Caco-2 (cell line): ENCODE measurements around the gene WDR49. TPM values are rescaled to one million over a fixed set of nuclear protein-coding genes. Genes with fewer than 3 reads are reported as not detected.

ENCODE experiments used
- BruUV-seq: library from RNA; stranded (reverse); fragments of 400-500 nt; replicated peaks from 2 replicates; lab custom pipeline; 2021; lab: Mats Ljungman, UMichigan
- CTCF ChIA-PET: fragments of 300-600 bp; sonication (Branson Sonifier 250); formaldehyde crosslinking; loops from one replicate; lab custom pipeline; 2022; ENCODE audit warnings: antibody characterized with exemption; lab: Charles Lee
- POLR2A ChIA-PET: fragments of 300-600 bp; sonication (Branson Sonifier 250); formaldehyde crosslinking; loops from one replicate; lab custom pipeline; 2022; ENCODE audit warnings: antibody characterized with exemption; lab: Charles Lee
- DNase-seq, 2 experiments: peaks; one replicate each; pipeline versions ENCODE4 v3.0.0 to v3.0.0-alpha.2; 2020 to 2022
- H3K27me3 ChIP-seq: replicated peaks from 2 replicates; pipeline ENCODE4 v1.6.0; 2011; ENCODE audit warnings: low read length; ENCODE audit not compliant: control insufficient read depth, insufficient read depth
- H3K36me3 ChIP-seq: 2 replicates; pipeline ENCODE4 v1.5.1; 2011; ENCODE audit warnings: low read length; ENCODE audit not compliant: control insufficient read depth, insufficient read depth
- H3K4me1 ChIP-seq: fragments of 250-450 bp; sonication (Bioruptor Pico); 2 replicates; pipeline ENCODE4 v1.5.1; 2020; ENCODE audit warnings: mild to moderate bottlenecking
- H3K4me3 ChIP-seq: 2 replicates; pipeline ENCODE4 v1.5.1; 2011; ENCODE audit warnings: low read depth, mild to moderate bottlenecking, control low read depth, low read length
- H3K9me3 ChIP-seq: fragments of 250-450 bp; sonication (Bioruptor Pico); 2 replicates; pipeline ENCODE4 v1.5.1; 2020; ENCODE audit warnings: mild to moderate bottlenecking, moderate library complexity
- H3K27ac Mint-ChIP-seq: one replicate; pipeline ENCODE4 v1.8.0; 2022; ENCODE audit warnings: mixed read lengths; ENCODE audit not compliant: unreplicated experiment
- H3K27me3 Mint-ChIP-seq: one replicate; pipeline ENCODE4 v1.8.0; 2022; ENCODE audit warnings: mixed read lengths; ENCODE audit not compliant: insufficient read depth, unreplicated experiment
- H3K36me3 Mint-ChIP-seq: one replicate; pipeline ENCODE4 v1.8.0; 2022; ENCODE audit warnings: mild to moderate bottlenecking, mixed read lengths; ENCODE audit not compliant: insufficient read depth, unreplicated experiment
- H3K4me1 Mint-ChIP-seq: one replicate; pipeline ENCODE4 v1.8.0; 2022; ENCODE audit warnings: low read depth, mixed read lengths; ENCODE audit not compliant: unreplicated experiment
- H3K4me3 Mint-ChIP-seq: one replicate; pipeline ENCODE4 v1.8.0; 2022; ENCODE audit warnings: mild to moderate bottlenecking, moderate library complexity, mixed read lengths; ENCODE audit not compliant: unreplicated experiment
- H3K9me3 Mint-ChIP-seq: one replicate; pipeline ENCODE4 v1.8.0; 2022; ENCODE audit warnings: mixed read lengths; ENCODE audit not compliant: unreplicated experiment
- intact Hi-C: fragments of 100-400 bp; cut with micrococcal nuclease; formaldehyde crosslinking; loops from one replicate; pipeline ENCODE4 v1.10.0; 2022; ENCODE audit not compliant: unreplicated experiment
- total RNA-seq: library from RNA; stranded (reverse); gene quantifications from 2 replicates; pipeline ENCODE4 v1.2.3, GENCODE V29; 2022
- TF ChIP-seq, protein P1 (sequence below), 2 experiments: fragments of 200-600 bp in 1 of 2; IDR thresholded peaks; 1 replicate in 1 of 2; 2 replicates in 1 of 2; pipeline versions ENCODE4 v1.5.1 to v1.8.0; 2011 to 2022; ENCODE audit warnings: antibody characterized with exemption in 1 of 2, control low read depth in 1 of 2, inconsistent platforms in 1 of 2, low read depth in 1 of 2, low read length in 1 of 2, mild to moderate bottlenecking in 1 of 2, moderate library complexity in 1 of 2; ENCODE audit not compliant: insufficient read depth in 1 of 2, severe bottlenecking in 1 of 2, unreplicated experiment in 1 of 2

Gene WDR49
- total RNA-seq, 1 experiment from 2014 or later = 0.32 TPM

DNA sequence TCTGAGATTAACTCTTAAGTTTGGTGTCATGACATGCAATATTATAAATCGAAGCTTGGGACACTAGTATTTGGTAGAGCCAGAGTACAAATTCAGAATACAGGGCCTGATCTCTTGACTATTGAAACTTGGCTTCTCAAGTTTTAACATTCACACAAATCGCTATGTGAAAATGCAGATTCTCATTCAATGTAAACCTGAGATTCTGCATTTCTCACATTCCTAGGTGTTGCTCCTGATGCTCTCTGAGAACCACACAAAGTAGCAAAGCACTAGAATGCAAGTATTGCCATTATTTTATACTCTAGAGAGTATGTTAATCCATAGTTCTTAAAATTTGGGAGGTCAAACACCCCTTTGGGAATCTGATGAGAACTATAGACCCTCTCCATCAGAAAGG is 47.9 kb downstream of the WDR49 start:
- ChIA-PET CTCF (no interaction called here), POLR2A (no interaction called here)
- H3K36me3 ChIP-seq = no peaks in the 10 kb centered on the region
- Mint-ChIP-seq H3K9me3 (no peaks in the 10 kb centered on the region), H3K27me3 (peaks cover 6% of the 10 kb centered on the region), H3K4me1 (no peaks in the 10 kb centered on the region), H3K36me3 (no peaks in the 10 kb centered on the region), H3K27ac (no peak overlapping the region), H3K4me3 (no peak overlapping the region)
- no peak for DNase-seq
- no TSS peak for BruUV-seq
- TF ChIP-seq, protein P1, sequence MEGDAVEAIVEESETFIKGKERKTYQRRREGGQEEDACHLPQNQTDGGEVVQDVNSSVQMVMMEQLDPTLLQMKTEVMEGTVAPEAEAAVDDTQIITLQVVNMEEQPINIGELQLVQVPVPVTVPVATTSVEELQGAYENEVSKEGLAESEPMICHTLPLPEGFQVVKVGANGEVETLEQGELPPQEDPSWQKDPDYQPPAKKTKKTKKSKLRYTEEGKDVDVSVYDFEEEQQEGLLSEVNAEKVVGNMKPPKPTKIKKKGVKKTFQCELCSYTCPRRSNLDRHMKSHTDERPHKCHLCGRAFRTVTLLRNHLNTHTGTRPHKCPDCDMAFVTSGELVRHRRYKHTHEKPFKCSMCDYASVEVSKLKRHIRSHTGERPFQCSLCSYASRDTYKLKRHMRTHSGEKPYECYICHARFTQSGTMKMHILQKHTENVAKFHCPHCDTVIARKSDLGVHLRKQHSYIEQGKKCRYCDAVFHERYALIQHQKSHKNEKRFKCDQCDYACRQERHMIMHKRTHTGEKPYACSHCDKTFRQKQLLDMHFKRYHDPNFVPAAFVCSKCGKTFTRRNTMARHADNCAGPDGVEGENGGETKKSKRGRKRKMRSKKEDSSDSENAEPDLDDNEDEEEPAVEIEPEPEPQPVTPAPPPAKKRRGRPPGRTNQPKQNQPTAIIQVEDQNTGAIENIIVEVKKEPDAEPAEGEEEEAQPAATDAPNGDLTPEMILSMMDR (IDR thresholded peaks at IDR 0.05; ENCODE audit: insufficient read depth in 1 of 2, low read depth in 1 of 2, low read length in 1 of 2, severe bottlenecking in 1 of 2, unreplicated experiment in 1 of 2) = no peak
- no peaks in the 10 kb centered on the region for H3K9me3 ChIP-seq
- H3K27me3 ChIP-seq = no peaks in the 10 kb centered on the region
- H3K4me3 ChIP-seq = no peak overlapping the region
- intact Hi-C loops = loop anchor here (5.0 kb wide), 1 partner anchor 276 kb away; no protein-coding TSS in a partner anchor
- H3K4me1 ChIP-seq = no peaks in the 10 kb centered on the region

- ChIA-PET CTCF (no interaction called here), POLR2A (no interaction called here)
- H3K27ac Mint-ChIP-seq = no peak overlapping the region
- no peak overlapping the region for H3K4me3 ChIP-seq
- no peaks in the 10 kb centered on the region for H3K36me3 Mint-ChIP-seq
- H3K27me3 Mint-ChIP-seq = peaks cover 8% of the 10 kb centered on the region
- no peaks in the 10 kb centered on the region for H3K36me3 ChIP-seq
- H3K9me3 ChIP-seq = no peaks in the 10 kb centered on the region
- H3K4me1 Mint-ChIP-seq = no peaks in the 10 kb centered on the region
- BruUV-seq = no TSS peak
- H3K27me3 ChIP-seq = no peaks in the 10 kb centered on the region
- no peaks in the 10 kb centered on the region for H3K4me1 ChIP-seq
- H3K9me3 Mint-ChIP-seq = no peaks in the 10 kb centered on the region
- H3K4me3 Mint-ChIP-seq = no peak overlapping the region
- no peak for DNase-seq
- intact Hi-C loops = no loop called here
- TF ChIP-seq, protein P1 (IDR thresholded peaks at IDR 0.05; ENCODE audit: insufficient read depth in 1 of 2, low read depth in 1 of 2, low read length in 1 of 2, severe bottlenecking in 1 of 2, unreplicated experiment in 1 of 2) = no peak
Observed at GRCh38 chr3:167602041-167602440, 51.7 kb downstream of the WDR49 start.

DNA sequence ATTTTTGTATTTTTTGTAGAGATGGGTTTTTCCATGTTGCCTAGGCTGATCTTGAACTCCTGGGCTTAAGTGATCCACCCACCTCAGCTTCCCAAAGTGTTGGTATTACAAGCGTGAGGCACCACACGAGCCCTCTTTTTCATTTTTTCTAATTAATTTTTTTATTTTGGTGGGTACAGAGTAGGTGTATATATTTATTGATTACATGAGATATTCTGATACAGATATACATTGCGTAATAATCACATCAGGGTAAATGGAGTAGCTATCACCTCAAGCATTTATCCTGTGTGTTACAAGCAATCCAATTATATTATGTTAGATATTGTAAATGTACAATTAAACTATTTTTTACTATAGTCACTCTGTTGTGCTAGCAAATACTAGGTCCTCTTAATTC is 66.1 kb downstream of the WDR49 start:
- peaks cover 3% of the 10 kb centered on the region for H3K27me3 Mint-ChIP-seq
- no peak overlapping the region for H3K4me3 ChIP-seq
- no peaks in the 10 kb centered on the region for H3K36me3 Mint-ChIP-seq
- H3K27ac Mint-ChIP-seq = no peak overlapping the region
- ChIA-PET CTCF (no interaction called here), POLR2A (no interaction called here)
- no peaks in the 10 kb centered on the region for H3K36me3 ChIP-seq
- intact Hi-C loops = no loop called here
- H3K4me1 ChIP-seq = no peaks in the 10 kb centered on the region
- no TSS peak for BruUV-seq
- no peak for DNase-seq
- no peak overlapping the region for H3K4me3 Mint-ChIP-seq
- no peaks in the 10 kb centered on the region for H3K9me3 ChIP-seq
- no peaks in the 10 kb centered on the region for H3K4me1 Mint-ChIP-seq
- H3K9me3 Mint-ChIP-seq = no peaks in the 10 kb centered on the region
- no peaks in the 10 kb centered on the region for H3K27me3 ChIP-seq
- TF ChIP-seq, protein P1 (IDR thresholded peaks at IDR 0.05; ENCODE audit: insufficient read depth in 1 of 2, low read depth in 1 of 2, low read length in 1 of 2, severe bottlenecking in 1 of 2, unreplicated experiment in 1 of 2) = no peak
